Adipose tissue (tissue), 3 donors: ENCODE results near the gene FTSJ3. TPM values are rescaled to one million over a fixed set of nuclear protein-coding genes. Genes with fewer than 3 reads are reported as not detected.

Source experiments
- H3K27ac ChIP-seq: one replicate; pipeline ENCODE4 v1.5.1; 2013; ENCODE audit warnings: low read depth, low read length
- WGBS, 3 donors: extraction: QIAGEN DNeasy Blood & Tissue Kit; methylation state at CpG; one replicate each; pipeline ENCODE4 v1.1.7; 2013; 5-methylcytosine and 5-hydroxymethylcytosine counted together
- polyA plus RNA-seq, 3 donors: library from polyadenylated mRNA; stranded (reverse); fragments of 200-250 nt; gene quantifications; one replicate each; pipeline ENCODE4 v1.2.3, GENCODE V29; 2013
- donor health status: healthy with polysubstance abuse.
- donor health status: Bipolar disorder and iron deficiency.
- donor health status: healthy.

Gene FTSJ3
- polyA plus RNA-seq, 3 donors = 14.5 to 21.9 (median 21.3) TPM

- no peak overlapping the region for H3K27ac ChIP-seq
- 77 to 98% (median 96%) methylated on average over 3 of the region's 3 CpGs for WGBS, 3 donors
Observed at GRCh38 chr17:63847525-63848249, 20.2 kb upstream of the FTSJ3 start.

GRCh38 chr17:63845509-63845908 lies 18.0 kb upstream of the FTSJ3 start:
- no peak overlapping the region for H3K27ac ChIP-seq
- 41 to 79% (median 46%) methylated on average over 1 of the region's 1 CpG for WGBS, 3 donors

- WGBS, 3 donors = 49 to 79% (median 55%) methylated on average over 9 of the region's 9 CpGs
- peak overlapping the region; percentile 34 for H3K27ac ChIP-seq
Observed at GRCh38 chr17:63843910-63844677, 16.6 kb upstream of the FTSJ3 start.

GRCh38 chr17:63843387-63843888 lies 16.0 kb upstream of the FTSJ3 start:
- peak overlapping the region; percentile 77 for H3K27ac ChIP-seq
- 2 to 10% (median 2%) methylated on average over 19 of the region's 19 CpGs for WGBS, 3 donors

GRCh38 chr17:63842540-63843386 lies 15.3 kb upstream of the FTSJ3 start, which contains the start of gene SMARCD2:
TSS of gene SMARCD2 (minus strand) at chr17:63842685. CDS start at chr17:63842674, 11 bp downstream.
- 0% methylated on average over 75 to 92 of the region's 92 CpGs for WGBS, 3 donors
- peak within 1 kb of the TSS; percentile 77 for H3K27ac ChIP-seq

GRCh38 chr17:63842173-63842539 lies 14.7 kb upstream of the FTSJ3 start:
- peak overlapping the region; percentile 77 for H3K27ac ChIP-seq
- 0 to 1% (median 0%) methylated on average over 23 to 36 of the region's 36 CpGs for whole genome bisulfite sequencing, 3 donors

- peak overlapping the region; percentile 77 for H3K27ac ChIP-seq
- 3 to 6% (median 4%) methylated on average over 26 of the region's 26 CpGs for WGBS, 3 donors
Observed at GRCh38 chr17:63841350-63842172, 14.1 kb upstream of the FTSJ3 start.

- 34 to 53% (median 51%) methylated on average over 4 of the region's 4 CpGs for WGBS, 3 donors
- peak overlapping the region; percentile 13 for H3K27ac ChIP-seq
Observed at GRCh38 chr17:63840591-63841349, 13.3 kb upstream of the FTSJ3 start.

GRCh38 chr17:63838631-63839171 lies 11.2 kb upstream of the FTSJ3 start:
- no peak overlapping the region for H3K27ac ChIP-seq
- WGBS, 3 donors = 28 to 38% (median 31%) methylated on average over 6 to 7 of the region's 7 CpGs

- H3K27ac ChIP-seq = peak overlapping the region; percentile 49
- 70 to 85% (median 75%) methylated on average over 5 of the region's 5 CpGs for WGBS, 3 donors
Observed at GRCh38 chr17:63837962-63838600, 10.6 kb upstream of the FTSJ3 start.

- no peak overlapping the region for H3K27ac ChIP-seq
- WGBS, 3 donors = 85 to 93% (median 87%) methylated on average over 10 to 12 of the region's 12 CpGs
Observed at GRCh38 chr17:63837480-63837879, 10.0 kb upstream of the FTSJ3 start.

- H3K27ac ChIP-seq = no peak overlapping the region
- WGBS, 3 donors = 91 to 99% (median 98%) methylated on average over 7 of the region's 7 CpGs
Observed at GRCh38 chr17:63836811-63837210, 9.3 kb upstream of the FTSJ3 start.

GRCh38 chr17:63835167-63835720 lies 7.8 kb upstream of the FTSJ3 start:
- no peak overlapping the region for H3K27ac ChIP-seq
- WGBS, 3 donors = 81 to 86% (median 85%) methylated on average over 9 of the region's 9 CpGs

GRCh38 chr17:63834431-63835166 lies 7.1 kb upstream of the FTSJ3 start:
- 42 to 48% (median 42%) methylated on average over 13 of the region's 13 CpGs for WGBS, 3 donors
- H3K27ac ChIP-seq = no peak overlapping the region

GRCh38 chr17:63833741-63834373 lies 6.4 kb upstream of the FTSJ3 start:
- 89 to 92% (median 92%) methylated on average over 15 of the region's 15 CpGs for WGBS, 3 donors
- no peak overlapping the region for H3K27ac ChIP-seq
